ENCODE results near the gene MSGN1.

- TF ChIP-seq CTCF (IDR thresholded peaks at IDR 0.05; ENCODE audit: low read depth, low read length): no peak
- TF ChIP-seq EZH2phosphoT487 (IDR thresholded peaks at IDR 0.05; ENCODE audit: low read depth): no peak
These were observed 31.0 kb downstream of the MSGN1 start for GRCh38 chr2:17847236-17847635.
